Uterus (tissue), 4 donors: ENCODE measurements around the gene RUFY3. TPM values are rescaled to one million over a fixed set of nuclear protein-coding genes. Genes with fewer than 3 reads are reported as not detected.
"Not testable (repeated sequence)": the region's sequence is repeated elsewhere in the genome, so short reads cannot be mapped to it uniquely, and the experiment has no call there.

Source experiments
- DNase-seq, 2 donors: peaks; one replicate each; pipeline ENCODE4 v3.0.0-alpha.2; 2019 to 2020
- H3K27ac ChIP-seq, 2 donors: fragments of 200-600 bp; sonication (generic); 1 replicate in 1 of 2; 2 replicates in 1 of 2; pipeline ENCODE4 v1.5.1; 2016 to 2018
- H3K27me3 ChIP-seq, 2 donors: fragments of 200-600 bp; sonication (generic); one replicate each; pipeline ENCODE4 v1.5.1; 2018 to 2019; ENCODE audit warnings: control low read depth in 1 of 2
- H3K36me3 ChIP-seq, 2 donors: fragments of 200-600 bp; sonication (generic); one replicate each; pipeline ENCODE4 v1.5.1; 2019; ENCODE audit warnings: control low read depth in 1 of 2
- H3K4me1 ChIP-seq, 2 donors: fragments of 200-600 bp; sonication (generic); one replicate each; pipeline ENCODE4 v1.5.1; 2018 to 2019; ENCODE audit warnings: control low read depth in 1 of 2
- H3K4me3 ChIP-seq, 2 donors: fragments of 200-600 bp; sonication (generic); 1 replicate in 1 of 2; 2 replicates in 1 of 2; pipeline ENCODE4 v1.5.1; 2018 to 2019; ENCODE audit warnings: mild to moderate bottlenecking in 1 of 2
- H3K9me3 ChIP-seq, 2 donors: fragments of 200-600 bp; sonication (generic); one replicate each; pipeline ENCODE4 v1.5.1; 2019; ENCODE audit warnings: control low read depth in 1 of 2
- CTCF ChIP-seq, 4 experiments: fragments of 200-600 bp in 2 of 4; fragments of 450-650 bp in 2 of 4; sonication (generic) in 2 of 4; IDR thresholded peaks; one replicate each; pipeline ENCODE4 v1.5.1; 2016 to 2019; ENCODE audit warnings: antibody characterized with exemption in 4 of 4, mild to moderate bottlenecking in 2 of 4, moderate library complexity in 1 of 4
- POLR2A ChIP-seq, 2 donors: fragments of 450-650 bp; IDR thresholded peaks; one replicate each; pipeline ENCODE4 v1.6.1; 2016; ENCODE audit warnings: antibody characterized with exemption in 2 of 2, mild to moderate bottlenecking in 1 of 2, moderate library complexity in 1 of 2
- intact Hi-C: fragments of 100-400 bp; cut with DNase I; formaldehyde crosslinking; loops from one replicate; pipeline ENCODE4 v1.15.1; 2023; ENCODE audit warnings: low total_unique reads
- total RNA-seq, 4 donors: library from RNA; depleted of rRNA in 3 of 4; stranded (reverse); fragments of >200 nt in 3 of 4; gene quantifications; one replicate each; pipeline versions ENCODE4 v1.1.0 to v1.2.4, GENCODE V29; 2014 to 2023
- donor health status: DM: yes; HTN: yes; CAD: no.

Gene RUFY3
- total RNA-seq, 4 donors from 2014 or later: 25.4 to 137 (median 75.9) TPM

DNA sequence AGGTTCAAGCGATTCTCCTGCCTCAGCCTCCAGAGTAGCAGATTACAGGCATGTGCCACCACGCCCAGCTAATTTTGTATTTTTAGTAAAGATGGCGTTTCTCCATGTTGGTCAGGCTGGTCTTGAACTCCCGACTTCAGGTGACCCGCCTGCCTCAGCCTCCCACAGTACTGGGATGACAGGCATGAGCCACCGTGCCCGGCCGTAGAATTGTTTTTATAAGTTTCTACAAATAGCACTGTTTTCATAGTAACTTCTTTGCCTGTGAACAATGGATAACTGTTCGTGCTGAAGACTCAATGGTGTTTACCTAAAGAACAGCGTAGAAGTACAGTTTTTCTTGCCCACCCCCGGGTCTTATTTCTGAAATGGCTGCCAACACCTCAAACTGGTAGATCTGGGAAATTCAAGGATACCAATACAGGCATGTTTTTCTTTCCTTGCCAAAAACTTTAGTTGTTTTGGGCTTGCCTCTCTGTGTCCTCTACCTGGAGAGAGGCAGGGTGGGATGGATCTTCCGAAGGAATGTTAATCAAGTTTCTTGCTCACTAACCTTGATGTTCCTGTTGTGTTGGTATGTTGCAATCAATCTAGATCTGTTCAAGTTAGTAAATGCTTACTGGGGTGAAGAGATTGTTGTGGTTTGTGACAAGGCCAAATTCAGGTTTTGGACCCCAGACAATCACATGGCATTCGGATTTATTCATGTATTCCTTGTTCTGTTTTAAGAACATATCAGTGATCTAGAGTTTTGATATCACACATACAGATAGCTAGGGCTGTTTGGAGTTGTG lies 2.8 kb upstream of the RUFY3 start:
- Histone ChIP-seq H3K4me1 (no peaks in the 10 kb centered on the region), H3K27ac (no peak overlapping the region), H3K36me3 (no peaks in the 10 kb centered on the region), H3K4me3 (no peak overlapping the region), H3K9me3 (no peaks in the 10 kb centered on the region), H3K27me3 (no peaks in the 10 kb centered on the region)
- intact Hi-C loops: no loop called here
- TF ChIP-seq CTCF (IDR thresholded peaks at IDR 0.05) (no peak), POLR2A (IDR thresholded peaks at IDR 0.05) (no peak)
- DNase-seq: no peak

DNA sequence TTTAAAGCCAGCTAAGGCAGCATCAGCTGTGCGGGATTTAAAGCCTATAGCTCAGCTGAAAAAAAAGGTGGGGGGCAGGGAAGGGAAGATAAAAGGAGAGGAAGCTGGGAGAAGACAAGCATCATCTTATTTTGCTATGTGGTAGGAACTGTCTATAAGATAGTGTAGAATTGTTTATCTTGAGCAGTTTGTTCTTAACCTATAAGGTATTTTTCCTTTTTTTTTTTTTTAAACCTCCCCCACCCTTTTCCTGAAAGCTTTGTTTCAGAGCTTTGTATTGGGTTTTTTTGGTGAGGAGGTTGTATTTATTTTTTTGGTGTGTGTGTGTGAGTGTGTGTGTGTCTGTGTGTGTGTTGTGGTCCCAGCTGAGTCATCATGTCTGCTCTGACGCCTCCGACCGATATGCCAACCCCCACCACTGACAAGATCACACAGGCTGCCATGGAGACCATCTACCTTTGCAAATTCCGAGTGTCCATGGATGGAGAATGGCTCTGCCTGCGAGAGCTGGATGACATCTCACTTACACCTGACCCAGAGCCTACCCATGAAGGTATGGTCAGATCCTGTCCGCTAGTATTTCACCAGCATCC lies 531 bp downstream of the RUFY3 start:
- Histone ChIP-seq H3K36me3 (no peaks in the 10 kb centered on the region), H3K4me3 (peak overlapping the region; percentile 38 to 48), H3K4me1 (no peaks in the 10 kb centered on the region), H3K27me3 (no peaks in the 10 kb centered on the region), H3K27ac (peak overlapping the region; percentile 72 to 88), H3K9me3 (no peaks in the 10 kb centered on the region)
- DNase-seq: peak; percentile 25 to 29
- intact Hi-C loops: no loop called here
- TF ChIP-seq CTCF (IDR thresholded peaks at IDR 0.05): no peak
- no peak for TF ChIP-seq POLR2A (IDR thresholded peaks at IDR 0.05)

GRCh38 chr4:70724463-70724862 lies 2.7 kb downstream of the RUFY3 start:
- Histone ChIP-seq H3K4me3 (no peak overlapping the region), H3K4me1 (no peaks in the 10 kb centered on the region)
- intact Hi-C loops: no loop called here

GRCh38 chr4:70725633-70726032 lies 3.9 kb downstream of the RUFY3 start:
- H3K4me1 ChIP-seq: no peaks in the 10 kb centered on the region
- H3K27me3 ChIP-seq: no peaks in the 10 kb centered on the region
- no peak overlapping the region for H3K4me3 ChIP-seq
- TF ChIP-seq POLR2A (IDR thresholded peaks at IDR 0.05) (no peak), CTCF (IDR thresholded peaks at IDR 0.05) (no peak)
- intact Hi-C loops: no loop called here
- no peaks in the 10 kb centered on the region for H3K36me3 ChIP-seq
- no peak overlapping the region for H3K27ac ChIP-seq
- DNase-seq: no peak
- no peaks in the 10 kb centered on the region for H3K9me3 ChIP-seq

More at GRCh38 chr4:70724463-70724862, 2.7 kb downstream of the RUFY3 start:
- H3K9me3 ChIP-seq: no peaks in the 10 kb centered on the region
- TF ChIP-seq CTCF (IDR thresholded peaks at IDR 0.05): no peak
- TF ChIP-seq POLR2A (IDR thresholded peaks at IDR 0.05): no peak
- H3K27ac ChIP-seq: no peak overlapping the region
- H3K27me3 ChIP-seq: no peaks in the 10 kb centered on the region
- DNase-seq: no peak
- no peaks in the 10 kb centered on the region for H3K36me3 ChIP-seq

GRCh38 chr4:70726515-70726914 lies 4.8 kb downstream of the RUFY3 start:
- intact Hi-C loops, H3K27ac ChIP-seq, DNase-seq, H3K9me3 ChIP-seq, H3K4me3 ChIP-seq, H3K27me3 ChIP-seq, H3K36me3 ChIP-seq, H3K4me1 ChIP-seq: not testable (repeated sequence)
